ENCODE results near the gene UBE2O.

Gene UBE2O

GRCh38 chr17:76390003-76390421 is 62.9 kb downstream of the UBE2O start:
- Histone ChIP-seq H3K4me3 (ENCODE audit: low read depth in 1 of 2, low read length in 2 of 2) (no peak overlapping the region), H3K4me1 (ENCODE audit: insufficient read depth, low read length) (peaks cover 8% of the 10 kb centered on the region), H3K9me3 (ENCODE audit: low read length) (no peaks in the 10 kb centered on the region), H3K27ac (ENCODE audit: low read depth, low read length) (no peak overlapping the region), H3K27me3 (ENCODE audit: control insufficient read depth in 1 of 2, insufficient read depth in 2 of 2, low read length in 2 of 2) (peaks cover 0 to 7% of the 10 kb centered on the region in 2 donors), H3K36me3 (ENCODE audit: insufficient read depth, low read length) (no peaks in the 10 kb centered on the region), H3K9ac (ENCODE audit: low read length) (no peak overlapping the region)

GRCh38 chr17:76388966-76389888 is 63.7 kb downstream of the UBE2O start:
- H3K9me3 ChIP-seq (ENCODE audit: low read length): no peaks in the 10 kb centered on the region
- H3K4me3 ChIP-seq (ENCODE audit: low read depth in 1 of 2, low read length in 2 of 2): no peak overlapping the region
- H3K9ac ChIP-seq (ENCODE audit: low read length): no peak overlapping the region
- no peaks in the 10 kb centered on the region for H3K36me3 ChIP-seq (ENCODE audit: insufficient read depth, low read length)
- H3K27ac ChIP-seq (ENCODE audit: low read depth, low read length): no peak overlapping the region
- H3K4me1 ChIP-seq (ENCODE audit: insufficient read depth, low read length): peaks cover 8% of the 10 kb centered on the region
- peaks cover 0 to 13% of the 10 kb centered on the region in 2 donors for H3K27me3 ChIP-seq (ENCODE audit: control insufficient read depth in 1 of 2, insufficient read depth in 2 of 2, low read length in 2 of 2)

DNA sequence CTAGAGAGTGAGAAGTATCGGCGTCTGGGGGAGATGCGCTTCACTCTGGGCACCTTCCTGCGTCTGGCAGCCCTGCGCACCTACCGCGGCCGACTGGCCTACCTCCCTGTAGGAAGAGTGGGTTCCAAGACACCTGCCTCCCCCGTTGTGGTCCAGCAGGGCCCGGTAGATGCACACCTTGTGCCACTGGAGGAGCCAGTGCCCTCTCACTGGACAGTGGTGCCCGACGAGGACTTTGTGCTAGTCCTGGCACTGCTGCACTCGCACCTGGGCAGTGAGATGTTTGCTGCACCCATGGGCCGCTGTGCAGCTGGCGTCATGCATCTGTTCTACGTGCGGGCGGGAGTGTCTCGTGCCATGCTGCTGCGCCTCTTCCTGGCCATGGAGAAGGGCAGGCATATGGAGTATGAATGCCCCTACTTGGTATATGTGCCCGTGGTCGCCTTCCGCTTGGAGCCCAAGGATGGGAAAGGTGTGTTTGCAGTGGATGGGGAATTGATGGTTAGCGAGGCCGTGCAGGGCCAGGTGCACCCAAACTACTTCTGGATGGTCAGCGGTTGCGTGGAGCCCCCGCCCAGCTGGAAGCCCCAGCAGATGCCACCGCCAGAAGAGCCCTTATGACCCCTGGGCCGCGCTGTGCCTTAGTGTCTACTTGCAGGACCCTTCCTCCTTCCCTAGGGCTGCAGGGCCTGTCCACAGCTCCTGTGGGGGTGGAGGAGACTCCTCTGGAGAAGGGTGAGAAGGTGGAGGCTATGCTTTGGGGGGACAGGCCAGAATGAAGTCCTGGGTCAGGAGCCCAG is 65.8 kb downstream of the UBE2O start:
- H3K27ac ChIP-seq (ENCODE audit: low read depth, low read length): no peak overlapping the region
- no peak overlapping the region for H3K9ac ChIP-seq (ENCODE audit: low read length)
- H3K9me3 ChIP-seq (ENCODE audit: low read length): no peaks in the 10 kb centered on the region
- H3K27me3 ChIP-seq (ENCODE audit: control insufficient read depth in 1 of 2, insufficient read depth in 2 of 2, low read length in 2 of 2): peaks cover 0 to 29% of the 10 kb centered on the region in 2 donors
- H3K4me1 ChIP-seq (ENCODE audit: insufficient read depth, low read length): peaks cover 15% of the 10 kb centered on the region
- no peak overlapping the region for H3K4me3 ChIP-seq (ENCODE audit: low read depth in 1 of 2, low read length in 2 of 2)
- no peaks in the 10 kb centered on the region for H3K36me3 ChIP-seq (ENCODE audit: insufficient read depth, low read length)

DNA sequence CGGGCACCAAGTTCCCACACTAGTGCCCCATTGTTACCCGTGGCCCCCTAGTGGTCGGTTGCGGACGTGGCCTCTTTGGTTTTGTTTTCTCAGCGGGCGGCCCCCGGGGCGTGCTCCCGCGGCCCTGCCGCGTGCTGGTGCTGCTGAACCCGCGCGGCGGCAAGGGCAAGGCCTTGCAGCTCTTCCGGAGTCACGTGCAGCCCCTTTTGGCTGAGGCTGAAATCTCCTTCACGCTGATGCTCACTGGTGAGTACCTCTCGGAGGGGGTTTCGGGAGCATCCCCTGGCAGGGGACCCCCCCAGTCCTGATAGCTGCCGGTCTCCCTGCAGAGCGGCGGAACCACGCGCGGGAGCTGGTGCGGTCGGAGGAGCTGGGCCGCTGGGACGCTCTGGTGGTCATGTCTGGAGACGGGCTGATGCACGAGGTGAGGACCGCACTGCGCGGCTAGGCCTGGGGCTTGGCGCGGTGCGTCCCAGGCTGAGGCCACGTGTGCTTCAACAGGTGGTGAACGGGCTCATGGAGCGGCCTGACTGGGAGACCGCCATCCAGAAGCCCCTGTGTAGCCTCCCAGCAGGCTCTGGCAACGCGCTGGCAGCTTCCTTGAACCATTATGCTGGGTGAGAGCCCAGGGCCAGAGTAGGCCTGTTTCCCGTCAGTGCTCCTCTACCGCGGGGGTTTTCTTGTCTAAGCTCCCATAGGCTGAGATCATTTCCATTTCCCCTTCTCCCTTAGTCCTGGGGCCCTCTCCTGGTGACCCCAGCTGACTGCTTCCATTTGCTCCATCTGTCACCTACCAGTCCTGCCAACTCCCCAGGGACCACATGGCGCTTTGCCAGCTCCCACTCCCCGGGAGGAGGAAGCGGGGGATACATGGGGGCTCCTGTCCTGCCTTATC is 66.8 kb downstream of the UBE2O start:
- peaks cover 0 to 38% of the 10 kb centered on the region in 2 donors for H3K27me3 ChIP-seq (ENCODE audit: control insufficient read depth in 1 of 2, insufficient read depth in 2 of 2, low read length in 2 of 2)
- H3K4me3 ChIP-seq (ENCODE audit: low read depth in 1 of 2, low read length in 2 of 2): peak overlapping the region; percentile 57 to 58
- no peaks in the 10 kb centered on the region for H3K9me3 ChIP-seq (ENCODE audit: low read length)
- peaks cover 15% of the 10 kb centered on the region for H3K4me1 ChIP-seq (ENCODE audit: insufficient read depth, low read length)
- H3K9ac ChIP-seq (ENCODE audit: low read length): no peak overlapping the region
- no peaks in the 10 kb centered on the region for H3K36me3 ChIP-seq (ENCODE audit: insufficient read depth, low read length)
- H3K27ac ChIP-seq (ENCODE audit: low read depth, low read length): peak overlapping the region; percentile 34

DNA sequence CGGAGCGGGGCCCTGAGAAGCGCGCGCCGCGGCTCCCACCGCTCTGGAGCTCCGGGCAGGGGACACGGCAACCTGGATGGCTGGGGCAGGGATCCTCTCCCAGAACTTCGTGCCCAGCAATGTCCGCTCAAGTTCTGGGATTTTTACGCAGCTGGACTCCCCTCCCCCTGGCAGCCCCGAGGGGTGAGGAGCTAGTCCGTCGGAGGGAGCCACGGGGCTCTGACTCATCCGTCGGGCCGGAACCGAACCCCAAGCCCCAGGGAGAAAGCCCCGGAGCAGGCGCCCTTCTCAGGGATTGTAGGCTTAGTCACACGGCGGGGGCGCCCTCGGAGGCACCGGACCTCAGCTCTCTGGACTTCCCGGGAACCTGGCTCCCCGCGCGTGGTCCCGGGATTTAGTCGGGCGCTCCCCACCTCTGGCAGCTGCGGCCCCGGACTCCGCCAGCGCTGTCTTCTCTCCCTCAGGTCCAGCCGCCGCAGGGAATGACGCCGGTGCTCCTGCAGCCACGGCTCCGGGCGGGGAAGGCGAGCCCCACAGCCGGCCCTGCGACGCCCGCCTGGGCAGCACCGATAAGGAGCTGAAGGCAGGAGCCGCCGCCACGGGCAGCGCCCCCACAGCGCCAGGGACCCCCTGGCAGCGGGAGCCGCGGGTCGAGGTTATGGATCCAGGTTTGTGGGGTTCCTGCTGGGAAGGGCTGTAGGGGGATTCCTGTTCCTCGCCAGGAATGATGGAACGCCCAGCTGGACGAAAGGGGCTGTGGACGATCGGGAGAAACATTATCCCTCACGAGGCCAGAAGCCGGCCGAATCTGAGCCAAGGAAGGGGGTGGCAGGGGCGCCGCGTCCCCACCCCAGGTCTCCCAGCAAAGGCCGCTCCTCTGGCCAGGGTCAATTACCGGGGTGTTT is 67.7 kb downstream of the UBE2O start:
- H3K9ac ChIP-seq (ENCODE audit: low read length): no peak overlapping the region
- peaks cover 15% of the 10 kb centered on the region for H3K4me1 ChIP-seq (ENCODE audit: insufficient read depth, low read length)
- H3K27me3 ChIP-seq (ENCODE audit: control insufficient read depth in 1 of 2, insufficient read depth in 2 of 2, low read length in 2 of 2): peaks cover 0 to 42% of the 10 kb centered on the region in 2 donors
- no peaks in the 10 kb centered on the region for H3K36me3 ChIP-seq (ENCODE audit: insufficient read depth, low read length)
- peak overlapping the region; percentile 48 for H3K27ac ChIP-seq (ENCODE audit: low read depth, low read length)
- H3K4me3 ChIP-seq (ENCODE audit: low read depth in 1 of 2, low read length in 2 of 2): peak overlapping the region; percentile 58 to 68
- no peaks in the 10 kb centered on the region for H3K9me3 ChIP-seq (ENCODE audit: low read length)

- Histone ChIP-seq H3K36me3 (ENCODE audit: insufficient read depth, low read length) (no peaks in the 10 kb centered on the region), H3K4me1 (ENCODE audit: insufficient read depth, low read length) (peaks cover 15% of the 10 kb centered on the region), H3K9ac (ENCODE audit: low read length) (no peak within 1 kb of the TSS), H3K4me3 (ENCODE audit: low read depth in 1 of 2, low read length in 2 of 2) (peak within 1 kb of the TSS; percentile 58 to 68), H3K27ac (ENCODE audit: low read depth, low read length) (peak within 1 kb of the TSS; percentile 52), H3K27me3 (ENCODE audit: control insufficient read depth in 1 of 2, insufficient read depth in 2 of 2, low read length in 2 of 2) (peaks cover 0 to 42% of the 10 kb centered on the region in 2 donors), H3K9me3 (ENCODE audit: low read length) (no peaks in the 10 kb centered on the region)
These were observed 68.5 kb downstream of the UBE2O start, which contains the start of gene SPHK1 for GRCh38 chr17:76384222-76384986. SPHK1 (plus strand) TSS chr17:76384609; CDS start chr17:76385645, 1,036 bp downstream.

- Histone ChIP-seq H3K9ac (ENCODE audit: low read length) (no peak overlapping the region), H3K27ac (ENCODE audit: low read depth, low read length) (peak overlapping the region; percentile 52), H3K4me3 (ENCODE audit: low read depth in 1 of 2, low read length in 2 of 2) (peak overlapping the region; percentile 50 to 61), H3K9me3 (ENCODE audit: low read length) (no peaks in the 10 kb centered on the region), H3K4me1 (ENCODE audit: insufficient read depth, low read length) (peaks cover 15% of the 10 kb centered on the region), H3K27me3 (ENCODE audit: control insufficient read depth in 1 of 2, insufficient read depth in 2 of 2, low read length in 2 of 2) (peaks cover 0 to 42% of the 10 kb centered on the region in 2 donors), H3K36me3 (ENCODE audit: insufficient read depth, low read length) (no peaks in the 10 kb centered on the region)
These were observed 69.3 kb downstream of the UBE2O start for GRCh38 chr17:76383546-76384221.

- Histone ChIP-seq H3K27ac (ENCODE audit: low read depth, low read length) (peak overlapping the region; percentile 52), H3K4me1 (ENCODE audit: insufficient read depth, low read length) (peaks cover 15% of the 10 kb centered on the region), H3K27me3 (ENCODE audit: control insufficient read depth in 1 of 2, insufficient read depth in 2 of 2, low read length in 2 of 2) (peaks cover 0 to 42% of the 10 kb centered on the region in 2 donors), H3K4me3 (ENCODE audit: low read depth in 1 of 2, low read length in 2 of 2) (peak overlapping the region; percentile 49 to 50), H3K9ac (ENCODE audit: low read length) (no peak overlapping the region), H3K36me3 (ENCODE audit: insufficient read depth, low read length) (no peaks in the 10 kb centered on the region), H3K9me3 (ENCODE audit: low read length) (no peaks in the 10 kb centered on the region)
These were observed 70.0 kb downstream of the UBE2O start for GRCh38 chr17:76382803-76383545.

DNA sequence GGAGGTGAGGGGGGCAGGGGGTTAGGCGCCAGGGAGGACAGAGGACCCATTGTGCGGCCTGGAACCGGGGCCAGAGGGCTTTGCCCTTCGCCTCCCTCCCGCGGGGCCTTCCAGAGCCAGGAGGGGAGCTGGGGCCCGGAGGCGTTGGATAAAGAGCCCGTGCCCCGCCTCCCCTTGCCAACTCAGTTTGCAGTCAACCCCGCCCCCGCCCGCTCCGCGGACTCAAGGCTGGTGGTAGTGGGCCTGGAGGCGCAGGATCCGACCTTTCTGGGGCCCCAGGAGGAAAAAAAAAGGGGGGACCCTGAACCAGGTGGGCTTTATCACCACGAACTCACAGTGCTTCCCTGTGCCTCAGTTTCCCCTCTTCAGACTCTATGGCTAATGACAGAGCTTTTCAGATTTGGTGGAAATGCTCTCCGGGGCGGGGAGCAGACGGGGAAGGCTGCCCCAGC is 70.6 kb downstream of the UBE2O start:
- Histone ChIP-seq H3K27ac (ENCODE audit: low read depth, low read length) (no peak overlapping the region), H3K4me1 (ENCODE audit: insufficient read depth, low read length) (peaks cover 15% of the 10 kb centered on the region), H3K9ac (ENCODE audit: low read length) (no peak overlapping the region), H3K4me3 (ENCODE audit: low read depth in 1 of 2, low read length in 2 of 2) (peak overlapping the region; percentile 49 to 50), H3K27me3 (ENCODE audit: control insufficient read depth in 1 of 2, insufficient read depth in 2 of 2, low read length in 2 of 2) (peaks cover 0 to 42% of the 10 kb centered on the region in 2 donors), H3K9me3 (ENCODE audit: low read length) (no peaks in the 10 kb centered on the region), H3K36me3 (ENCODE audit: insufficient read depth, low read length) (no peaks in the 10 kb centered on the region)
